CD4-positive, alpha-beta T cell treated with Interleukin-12 subunit alpha and Interleukin-12 subunit beta, for 1 hour (primary cell): ENCODE measurements around the gene ZDHHC20.
A peak's percentile ranks its signal among the peaks of the same experiment; 100 is the strongest.
"Not testable (repeated sequence)": the region's sequence is repeated elsewhere in the genome, so short reads cannot be mapped to it uniquely, and the experiment has no call there.

Source experiments
- DNase-seq: peaks from one replicate; pipeline ENCODE4 v3.0.0-alpha.2; 2020

ZDHHC20 gene

DNA sequence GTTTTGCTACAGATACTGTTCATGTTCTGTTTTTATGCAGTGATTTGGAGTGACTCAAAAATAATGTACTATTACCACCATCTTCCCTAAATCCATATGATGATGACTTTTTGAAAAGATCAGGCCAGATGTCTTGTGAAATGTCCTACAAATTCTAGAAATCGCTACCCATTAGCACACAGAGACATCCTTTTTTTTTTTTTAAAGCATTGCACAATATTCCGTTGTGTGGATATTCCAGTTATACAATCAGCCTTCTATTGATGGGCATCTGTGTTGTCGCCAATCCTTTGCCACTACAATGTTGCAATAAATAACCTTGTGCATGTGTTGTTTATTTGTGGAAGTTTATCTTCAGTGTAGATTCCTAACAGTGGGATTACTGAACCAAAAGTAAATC is 24.5 kb downstream of the ZDHHC20 start:
- DNase-seq: no peak

DNA sequence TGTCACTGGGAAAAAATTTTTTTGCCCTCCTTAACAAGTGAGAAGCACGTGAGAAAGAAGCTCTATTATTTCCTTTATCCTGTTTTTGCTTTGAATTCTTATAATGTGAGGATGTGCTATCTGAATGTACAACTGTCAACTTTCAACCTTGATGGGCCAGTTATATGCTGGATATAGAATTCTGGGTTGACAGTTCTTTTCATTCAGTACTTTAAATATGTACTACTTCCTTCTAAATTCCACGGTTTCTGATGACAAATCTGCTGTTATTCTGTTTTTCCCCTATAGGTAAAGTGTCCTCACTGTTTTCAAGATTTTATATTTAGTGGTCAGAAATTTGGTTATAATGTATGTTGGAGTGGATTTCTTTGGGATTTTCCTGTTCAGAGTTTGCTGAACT is 29.9 kb downstream of the ZDHHC20 start:
- DNase-seq: no peak

DNA sequence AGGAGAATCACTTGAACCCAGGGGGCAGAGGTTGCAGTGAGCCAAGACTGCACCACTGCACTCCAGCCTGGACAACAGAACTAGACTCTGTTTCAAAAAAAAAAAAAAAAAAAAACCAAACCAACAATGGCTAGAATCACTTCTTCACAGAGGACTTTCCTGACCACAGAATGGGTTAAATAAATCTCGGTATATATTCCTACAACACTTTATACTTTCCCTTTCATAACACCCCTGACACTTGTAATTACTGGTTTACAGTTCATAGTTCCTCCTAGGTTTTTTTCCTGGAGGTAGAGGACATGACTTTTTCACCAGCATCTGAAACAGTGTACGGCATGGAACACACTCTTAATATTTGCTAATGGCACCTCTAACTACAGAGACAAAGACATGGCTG is 31.4 kb downstream of the ZDHHC20 start:
- DNase-seq: no peak

DNA sequence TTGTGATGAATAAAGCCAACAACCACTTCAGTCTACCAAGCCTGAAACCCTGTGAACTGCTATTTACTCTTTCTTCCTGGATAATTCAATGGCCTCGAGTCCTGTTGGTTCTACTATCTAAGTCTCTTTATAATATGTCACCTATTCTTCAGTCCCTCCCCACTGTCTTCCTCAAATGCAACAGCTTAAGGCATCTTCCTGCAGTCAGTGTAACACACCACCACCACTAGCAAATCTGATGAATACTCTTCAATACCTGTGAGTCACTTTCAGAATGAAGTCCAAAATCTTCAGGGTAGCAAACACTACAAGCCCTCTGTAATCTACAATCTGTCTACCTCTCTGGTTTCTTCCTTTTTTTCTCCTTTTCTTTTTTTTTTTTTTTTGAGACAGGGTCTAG is 32.9 kb downstream of the ZDHHC20 start:
- DNase-seq: no peak

DNA sequence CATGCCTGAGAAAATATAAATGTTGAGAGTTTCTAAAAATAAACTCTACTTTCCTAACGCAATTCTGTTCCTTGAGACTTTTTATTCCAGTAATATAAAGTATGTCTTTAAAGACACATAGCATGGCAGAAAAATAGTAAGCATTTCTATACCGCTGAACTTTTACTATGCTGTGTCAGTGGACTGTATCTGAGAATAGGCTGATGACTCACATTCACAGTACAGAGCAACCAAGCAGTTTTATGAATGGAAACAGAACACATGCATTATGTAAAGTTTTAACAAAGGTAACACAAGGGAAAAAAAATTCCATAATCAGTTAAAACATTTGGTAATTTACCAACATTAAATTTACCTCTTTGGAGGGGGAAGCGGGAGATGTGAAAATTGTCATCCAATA is 38.4 kb downstream of the ZDHHC20 start:
- no peak for DNase-seq

DNA sequence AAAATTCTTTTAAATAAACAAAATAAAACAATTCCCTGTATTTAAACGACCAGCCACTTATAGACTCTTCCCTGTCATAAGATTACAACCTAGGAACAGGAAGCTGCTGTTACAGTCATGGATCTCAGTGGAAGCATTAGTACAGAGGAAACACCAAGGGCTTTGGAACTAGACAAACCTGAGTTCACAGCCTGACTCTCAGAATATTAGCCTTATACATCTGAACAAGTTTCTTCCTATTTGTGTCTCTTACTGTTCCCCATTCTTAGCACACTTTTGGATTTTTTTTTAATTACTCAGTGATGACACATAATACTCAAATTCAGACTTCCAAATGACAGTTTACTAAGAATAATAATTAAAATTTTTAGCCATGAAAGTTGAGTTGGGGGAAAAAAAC is 46.1 kb downstream of the ZDHHC20 start:
- no peak for DNase-seq

DNA sequence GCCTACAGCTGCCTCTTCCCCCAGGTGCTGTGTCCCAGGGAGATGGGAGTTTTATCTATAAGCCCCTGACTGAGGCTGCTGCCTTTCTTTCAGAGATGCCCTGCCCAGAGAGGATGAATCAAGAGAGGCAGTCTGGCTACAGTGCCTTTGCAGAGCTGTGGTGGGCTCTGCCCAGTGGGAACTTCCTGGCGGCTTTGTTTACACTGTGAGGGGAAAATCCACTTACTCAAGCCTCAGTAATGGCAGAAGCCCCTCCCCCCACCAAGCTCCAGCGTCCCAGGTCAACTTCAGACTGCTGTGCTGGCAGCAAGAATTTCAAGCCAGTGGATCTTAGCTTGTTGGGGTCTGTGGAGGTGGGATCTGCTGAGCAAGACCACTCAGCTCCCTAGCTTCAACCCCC is 48.6 kb downstream of the ZDHHC20 start:
- not testable (repeated sequence) for DNase-seq

DNA sequence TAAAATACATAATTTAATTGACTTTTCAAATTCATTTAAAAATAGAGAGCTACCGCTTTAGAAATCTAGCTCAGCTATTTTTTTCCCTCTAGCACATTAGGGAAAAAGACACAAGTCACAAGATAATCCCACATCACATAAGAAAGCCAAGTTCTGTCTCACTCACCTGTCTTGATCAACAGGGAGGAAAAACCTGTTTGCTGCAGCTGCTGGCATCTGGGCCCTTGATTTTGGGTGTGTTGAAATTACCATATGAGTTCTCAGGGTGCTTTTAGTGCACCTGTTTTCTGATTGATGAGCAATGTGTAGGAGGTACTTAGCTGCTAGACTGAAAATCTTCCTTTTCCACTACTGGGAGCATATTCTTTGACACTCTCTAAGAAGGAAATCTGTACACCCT is 53.8 kb downstream of the ZDHHC20 start:
- DNase-seq: no peak

DNA sequence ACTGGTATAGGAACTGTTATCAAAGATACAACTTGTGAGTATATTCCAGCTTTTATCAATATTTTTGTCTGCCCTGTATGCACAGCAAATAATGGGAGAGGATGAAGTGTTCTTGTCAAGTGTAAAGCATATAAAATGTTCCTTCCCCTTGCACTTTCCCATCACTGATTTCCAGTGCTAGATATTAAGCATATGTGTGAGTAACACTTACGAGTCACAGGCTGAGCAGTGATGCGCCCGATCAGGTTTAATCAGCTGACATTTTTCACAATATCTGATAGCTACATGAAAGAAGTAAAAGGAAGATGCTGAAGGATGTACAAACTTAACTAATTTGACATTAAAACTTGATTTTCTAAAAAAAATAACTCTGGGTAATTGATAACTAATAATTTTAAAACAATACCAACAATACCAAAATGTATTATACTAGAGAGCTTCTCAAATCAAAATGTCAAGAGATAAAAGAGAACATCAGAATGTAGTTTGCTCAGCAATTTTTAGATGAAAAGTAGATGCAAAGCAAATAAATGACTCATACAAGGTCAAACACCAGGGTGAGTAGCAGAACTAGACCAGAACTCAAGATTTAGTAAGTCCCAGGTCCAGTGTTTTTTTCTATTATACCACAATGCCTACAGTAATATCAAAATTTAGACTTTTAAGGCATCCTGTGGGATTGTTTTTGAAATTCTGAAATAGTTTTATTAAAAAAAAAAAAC is 56.4 kb downstream of the ZDHHC20 start:
- DNase-seq: no peak

DNA sequence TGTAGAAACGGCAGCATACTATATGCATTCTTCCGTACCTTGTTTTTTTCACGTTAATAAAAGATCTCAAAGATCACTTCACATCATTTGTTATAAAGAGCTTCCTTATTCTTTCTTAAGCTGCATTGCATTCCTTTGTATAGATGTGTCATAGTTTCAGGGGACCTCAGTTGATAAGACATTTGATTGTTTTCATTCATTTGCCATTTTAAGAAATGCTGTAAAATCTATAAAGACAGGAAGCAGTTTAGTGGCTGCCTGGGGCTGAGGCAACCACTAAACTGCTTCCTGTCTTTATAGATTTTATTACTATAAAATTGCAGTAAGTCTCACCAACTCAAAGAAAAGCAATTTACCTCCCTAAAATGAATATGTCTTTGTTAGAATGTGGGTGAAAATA is 59.4 kb downstream of the ZDHHC20 start:
- DNase-seq: peak; percentile 4

DNA sequence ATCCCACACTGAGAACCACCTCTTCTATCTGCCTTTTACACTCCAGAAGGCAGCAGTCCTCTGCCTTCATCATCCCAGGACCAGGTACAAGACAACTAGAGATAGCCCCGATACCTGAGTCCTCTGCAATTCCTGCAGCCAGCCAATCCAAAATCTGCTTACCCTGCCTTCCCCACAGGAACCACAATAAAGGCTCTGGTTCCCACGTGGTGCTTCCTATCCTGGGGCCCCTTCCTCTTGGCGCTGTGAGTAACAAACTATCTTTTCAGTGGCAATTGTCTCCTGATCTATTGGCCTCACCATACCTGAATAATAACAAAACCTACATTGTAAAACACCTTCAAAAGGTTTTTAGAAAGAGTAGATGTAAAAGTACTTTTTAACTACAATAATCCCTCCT is 63.1 kb downstream of the ZDHHC20 start:
- peak; percentile 23 for DNase-seq

DNA sequence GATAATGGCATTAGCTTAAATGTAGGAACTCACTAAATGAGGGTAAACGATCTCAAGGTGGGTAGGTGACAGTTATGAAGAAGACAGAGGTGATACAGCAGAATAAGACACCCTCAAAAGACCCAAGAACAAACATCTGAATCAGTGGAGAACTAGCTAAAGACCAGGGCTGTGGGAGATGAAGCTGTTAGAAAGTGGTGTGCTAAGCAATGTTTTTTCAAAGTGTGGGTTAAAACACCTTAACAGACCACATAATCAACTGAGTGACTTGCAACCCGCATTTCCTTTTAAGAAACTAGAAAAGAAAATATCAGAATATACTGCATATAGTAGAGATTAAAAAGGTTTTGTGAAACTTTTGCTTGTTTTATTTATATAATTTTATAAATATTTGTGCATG is 70.0 kb downstream of the ZDHHC20 start:
- DNase-seq: no peak

DNA sequence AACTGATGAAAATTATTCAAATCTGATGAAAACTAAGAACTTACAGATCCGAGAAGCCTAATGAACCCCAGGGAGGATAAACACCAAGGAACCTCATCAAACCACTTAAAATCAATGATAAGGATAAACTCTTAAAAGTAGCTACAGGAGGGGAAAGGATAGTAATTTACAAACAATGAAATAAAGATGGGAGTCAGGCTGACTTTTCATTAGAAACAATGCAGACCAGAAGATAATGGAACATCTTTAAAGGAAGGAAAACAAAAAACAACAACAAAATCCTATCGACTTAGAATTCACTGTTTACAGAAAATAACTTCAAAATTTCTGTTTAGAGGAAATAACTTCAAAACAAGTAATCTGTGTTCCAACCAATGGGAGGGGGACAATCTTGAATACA is 73.4 kb downstream of the ZDHHC20 start:
- DNase-seq: no peak

DNA sequence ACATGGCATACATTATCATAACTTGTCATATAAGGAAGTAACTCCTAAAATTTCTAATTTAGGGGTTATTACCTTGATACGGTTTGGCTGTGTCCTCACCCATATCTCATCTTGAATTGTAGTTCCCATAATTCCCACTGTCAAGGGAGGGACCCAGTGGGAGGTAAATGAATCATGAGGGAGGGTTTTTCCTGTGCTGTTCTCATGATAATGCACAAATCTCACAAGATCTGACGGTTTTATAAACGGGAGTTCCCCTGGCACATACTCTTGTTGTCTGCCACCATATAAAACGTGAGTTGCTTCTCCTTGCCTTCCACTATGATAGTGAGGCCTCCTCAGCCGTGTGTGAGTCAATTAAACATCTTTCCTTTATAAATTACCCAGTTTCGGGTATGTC is 76.0 kb downstream of the ZDHHC20 start:
- no peak for DNase-seq

DNA sequence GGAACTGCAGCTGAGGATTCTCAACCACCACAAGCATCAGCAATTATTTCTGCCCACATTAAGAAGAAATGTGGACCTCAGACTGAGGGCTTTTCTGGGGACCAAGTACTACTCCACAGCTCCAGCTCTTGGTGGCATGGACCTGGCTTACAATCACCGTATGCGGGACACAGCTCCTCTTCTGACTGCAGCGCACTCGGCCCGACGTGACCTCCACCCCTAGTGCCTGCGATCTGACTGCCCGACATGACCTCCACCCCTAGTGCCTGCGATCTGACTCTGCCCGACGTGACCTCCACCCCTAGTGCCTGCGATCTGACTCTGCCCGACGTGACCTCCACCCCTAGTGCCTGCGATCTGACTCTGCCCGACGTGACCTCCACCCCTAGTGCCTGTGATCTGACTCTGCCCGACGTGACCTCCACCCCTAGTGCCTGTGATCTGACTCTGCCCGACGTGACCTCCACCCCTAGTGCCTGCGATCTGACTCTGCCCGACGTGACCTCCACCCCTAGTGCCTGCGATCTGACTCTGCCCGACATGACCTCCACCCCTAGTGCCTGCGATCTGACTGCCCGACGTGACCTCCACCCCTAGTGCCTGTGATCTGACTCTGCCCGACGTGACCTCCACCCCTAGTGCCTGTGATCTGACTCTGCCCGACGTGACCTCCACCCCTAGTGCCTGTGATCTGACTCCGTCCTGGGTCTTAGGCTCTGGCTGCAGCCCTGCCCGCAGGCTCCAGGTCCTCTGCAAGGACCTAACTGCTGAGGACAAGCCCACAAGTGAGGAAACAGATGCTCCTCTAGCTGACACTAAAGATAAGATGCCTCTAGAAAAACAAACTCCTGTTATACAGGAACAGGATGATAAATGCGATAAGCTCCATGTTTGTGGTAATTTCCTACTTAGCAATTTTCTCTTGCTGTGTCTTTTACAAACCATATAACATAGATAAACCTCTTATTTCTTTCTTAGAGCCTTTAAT is 81.8 kb downstream of the ZDHHC20 start:
- DNase-seq: not testable (repeated sequence)

DNA sequence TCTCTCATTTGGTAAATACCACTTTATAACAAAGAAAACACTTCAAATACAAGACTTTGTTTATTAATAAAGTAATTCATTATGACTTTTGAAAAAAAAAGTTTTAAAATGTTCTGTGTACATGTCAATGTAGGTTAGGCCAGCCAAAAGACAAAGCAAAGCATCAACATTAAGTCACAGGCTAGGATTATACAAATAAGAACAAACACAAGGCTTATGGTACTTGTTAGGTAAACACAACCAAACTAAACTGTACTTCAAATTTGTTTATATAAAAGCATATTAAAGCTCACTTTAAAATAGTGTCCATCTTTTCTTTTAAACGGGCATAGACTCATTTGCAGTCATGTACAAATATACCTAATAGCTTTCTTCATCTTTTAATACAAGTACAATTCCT is 86.6 kb downstream of the ZDHHC20 start:
- DNase-seq: no peak

DNA sequence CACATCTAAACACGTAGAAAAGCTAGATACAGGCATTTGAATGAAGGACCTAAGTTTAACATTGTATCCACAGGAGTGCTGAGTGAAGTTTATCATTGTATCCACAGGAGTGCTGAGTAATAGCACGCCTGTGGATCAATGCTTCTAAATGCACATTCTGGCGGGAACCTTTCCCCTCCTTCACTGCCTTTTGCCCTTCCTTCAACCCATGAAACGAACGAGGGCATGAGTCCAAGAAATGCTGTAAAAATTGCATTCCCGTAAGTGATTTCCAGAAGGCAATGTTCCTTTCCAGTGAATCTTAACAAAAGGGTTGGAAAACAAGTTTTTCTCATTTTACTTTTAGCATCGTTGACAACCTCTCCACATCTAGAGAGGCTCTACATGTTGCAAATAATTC is 88.1 kb downstream of the ZDHHC20 start:
- no peak for DNase-seq

DNA sequence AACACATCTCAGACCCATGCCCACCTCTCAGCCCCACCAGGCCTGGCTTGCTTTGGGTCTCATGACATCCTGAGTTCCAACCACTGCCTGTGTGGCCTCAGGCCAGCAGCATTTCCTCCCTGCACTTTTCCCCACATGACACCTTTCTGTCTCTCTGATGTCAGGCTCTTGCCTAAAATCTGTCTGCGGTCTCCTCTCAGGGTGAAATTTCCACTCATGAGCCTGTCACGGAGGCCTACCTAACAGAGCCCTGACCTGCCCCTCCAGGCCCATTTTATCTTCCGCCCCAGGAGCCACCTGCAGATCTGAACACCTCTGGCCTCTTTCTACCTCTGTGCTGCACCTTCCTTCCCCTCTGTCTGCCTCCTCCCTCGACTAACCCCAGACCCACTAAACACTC is 93.5 kb downstream of the ZDHHC20 start:
- no peak for DNase-seq

DNA sequence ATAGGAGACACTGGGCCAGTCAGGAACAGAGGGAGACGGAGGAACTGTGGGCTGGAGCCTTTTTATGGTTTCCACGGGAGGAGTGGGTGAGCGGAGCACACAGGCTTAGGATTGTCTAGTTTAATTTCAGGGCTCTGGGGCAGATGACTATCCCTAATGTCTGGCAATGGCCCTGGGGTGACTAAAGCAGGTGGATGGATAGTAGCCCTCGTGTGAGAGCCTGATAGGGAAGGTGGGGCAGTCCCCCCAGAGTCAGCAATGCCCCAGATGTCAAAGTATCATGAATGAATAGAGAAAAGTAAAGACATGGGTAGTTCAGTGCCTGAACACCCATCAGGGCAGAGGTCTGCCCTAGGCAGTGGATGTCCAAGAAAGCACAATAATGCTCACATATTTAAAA is 94.2 kb downstream of the ZDHHC20 start:
- DNase-seq: no peak

DNA sequence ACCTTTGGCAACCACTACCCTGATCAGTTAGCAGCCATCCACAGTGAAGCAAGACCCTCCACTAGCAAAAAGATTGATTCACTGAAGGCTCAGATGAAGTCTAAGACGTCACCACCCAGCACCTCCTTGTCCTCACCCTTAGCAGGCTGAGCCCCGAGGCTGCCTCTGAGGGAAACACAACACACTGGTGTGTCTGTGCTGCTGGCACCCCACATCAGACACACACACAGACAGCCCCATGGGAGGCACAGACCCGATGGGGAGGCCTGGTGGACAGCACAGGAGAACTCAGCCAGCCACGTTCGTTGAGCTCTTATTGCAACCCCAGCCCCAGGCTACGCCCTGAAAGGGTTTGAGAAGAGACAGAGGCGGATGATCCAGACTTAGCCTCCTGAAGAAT is 94.7 kb downstream of the ZDHHC20 start:
- DNase-seq: no peak

DNA sequence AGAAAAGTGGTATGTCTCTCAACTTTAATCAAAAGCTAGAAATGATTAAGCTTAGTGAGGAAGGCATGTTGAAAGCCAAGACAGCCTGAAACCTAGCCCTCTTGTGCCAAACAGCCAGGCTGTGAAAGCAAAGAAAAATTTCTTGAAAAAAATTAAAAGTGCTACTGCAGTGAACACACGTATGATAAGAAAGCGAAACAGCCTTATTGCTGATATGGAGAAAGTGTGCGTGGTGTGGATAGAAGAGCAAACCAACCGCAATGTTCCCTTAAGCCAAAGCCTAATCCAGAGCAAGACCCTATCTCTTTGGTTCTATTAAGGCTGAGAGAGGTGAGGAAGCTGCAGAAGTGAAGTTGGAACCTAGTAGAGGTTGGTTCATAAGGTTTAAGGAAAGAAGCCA is 96.4 kb downstream of the ZDHHC20 start:
- DNase-seq: no peak

DNA sequence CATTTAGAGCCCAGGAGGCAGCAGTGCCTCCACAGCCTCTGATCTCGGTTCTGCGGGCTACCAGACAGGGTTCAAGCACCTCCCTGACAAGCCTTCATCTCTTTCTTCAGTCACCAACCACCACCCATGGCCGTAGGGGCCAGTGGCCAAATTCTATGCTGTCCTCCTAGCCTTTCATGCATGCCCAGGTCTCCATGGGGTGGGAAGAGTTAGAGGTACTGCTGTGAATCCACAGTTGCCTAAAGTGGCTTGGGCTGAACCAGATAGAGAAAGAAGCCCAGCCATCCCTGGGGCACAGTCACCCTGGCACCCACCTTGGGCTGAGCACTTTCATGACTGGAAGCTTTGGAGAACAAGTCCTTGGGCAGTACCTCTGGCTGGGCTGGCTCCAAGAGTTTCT is 97.4 kb downstream of the ZDHHC20 start:
- no peak for DNase-seq

DNA sequence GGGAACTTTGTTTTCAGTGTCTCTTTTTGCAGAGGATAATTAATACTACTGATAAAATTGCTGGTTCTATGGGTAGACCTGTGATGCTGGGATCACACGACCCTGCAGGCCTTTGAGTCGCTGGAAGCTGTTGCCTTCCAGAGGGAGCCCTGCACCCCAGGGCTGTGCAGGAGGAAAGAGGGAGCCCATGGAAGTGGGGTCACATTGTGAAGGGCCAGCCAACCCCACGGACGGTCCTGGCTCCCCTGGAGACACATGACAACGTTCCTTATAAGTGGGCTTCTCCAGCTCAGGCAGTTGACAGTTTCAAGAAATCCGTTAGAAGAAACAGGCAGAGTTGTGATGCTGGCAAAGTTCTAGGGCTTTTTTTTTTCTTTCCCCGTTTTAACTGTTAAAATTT is 98.0 kb downstream of the ZDHHC20 start:
- DNase-seq: no peak

DNA sequence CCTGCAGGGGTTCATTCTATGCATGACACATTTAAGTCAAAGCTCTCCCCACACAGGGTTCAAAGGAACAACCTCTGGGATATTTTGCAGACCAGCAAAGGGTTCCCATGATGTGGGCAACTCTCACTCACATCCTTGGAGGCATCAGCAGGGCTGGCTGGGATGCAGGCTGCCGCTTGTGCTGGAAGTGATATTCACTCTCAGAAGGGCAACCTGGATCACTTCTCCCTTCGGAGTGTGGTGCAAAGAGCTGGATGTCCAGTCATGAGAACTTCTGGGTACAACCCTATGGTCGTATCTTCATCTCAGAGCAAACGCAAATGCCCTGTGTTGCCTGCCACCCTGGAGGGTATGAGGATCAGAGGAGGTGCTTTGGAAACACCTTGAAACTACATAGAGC is 98.6 kb downstream of the ZDHHC20 start:
- no peak for DNase-seq
